ENCODE data around the gene PLXNA4. TPM values are rescaled to one million over a fixed set of nuclear protein-coding genes. Genes with fewer than 3 reads are reported as not detected.

PLXNA4 gene
- total and polyA plus RNA-seq, 2 experiments from 2014 or later, result 0.32 TPM; not detected in 1

DNA sequence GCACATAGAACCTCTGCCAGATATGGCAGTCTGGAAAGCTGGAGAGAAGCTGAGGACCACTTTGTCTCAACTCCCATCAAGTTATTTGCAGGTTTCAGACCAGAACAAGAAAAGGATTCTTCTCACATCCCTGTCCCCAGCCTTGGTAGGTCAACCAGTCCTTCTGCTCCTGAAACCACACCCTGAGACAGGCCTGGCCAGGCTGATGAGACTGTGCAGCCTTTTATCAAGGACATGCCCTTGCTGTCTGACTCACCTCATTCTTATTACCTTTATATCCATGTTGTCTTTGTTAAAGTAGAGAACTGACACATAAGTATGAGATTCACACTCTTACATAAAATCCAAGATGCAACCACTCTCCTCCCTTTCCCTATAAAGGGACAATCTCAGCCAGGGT, 354.9 kb downstream of the PLXNA4 start:
- no peaks in the 10 kb centered on the region for H3K9me2 ChIP-seq (ENCODE audit: insufficient read depth)
- H3K9ac ChIP-seq, result no peak overlapping the region
- no peaks in the 10 kb centered on the region for H3K36me3 ChIP-seq (ENCODE audit: low read depth)
- no peaks in the 10 kb centered on the region for H3K79me2 ChIP-seq (ENCODE audit: insufficient read depth)
- no peaks in the 10 kb centered on the region for H3K27me3 ChIP-seq (replicated peaks; ENCODE audit: insufficient read depth)
- H3F3A ChIP-seq (ENCODE audit: insufficient read depth), result no peaks in the 10 kb centered on the region
- no peak for DNase-seq
- in situ Hi-C loops (cut with MboI), result no loop called here
- H3K27ac ChIP-seq, result no peak overlapping the region
- H3K4me1 ChIP-seq (ENCODE audit: insufficient read depth), result no peaks in the 10 kb centered on the region
- H3K4me2 ChIP-seq (ENCODE audit: unreplicated experiment), result no peak overlapping the region
- TF ChIP-seq EZH2phosphoT487 (IDR thresholded peaks at IDR 0.05; ENCODE audit: insufficient read depth, low read depth), result no peak
- no peaks in the 10 kb centered on the region for H4K20me1 ChIP-seq (ENCODE audit: insufficient read depth)
- no peak overlapping the region for H2AFZ ChIP-seq
- no peaks in the 10 kb centered on the region for H3K9me3 ChIP-seq (ENCODE audit: low read depth)
- H3K4me3 ChIP-seq, result no peak overlapping the region

GRCh38 chr7:132220060-132220459, 356.2 kb downstream of the PLXNA4 start:
- DNase-seq, result no peak

DNA sequence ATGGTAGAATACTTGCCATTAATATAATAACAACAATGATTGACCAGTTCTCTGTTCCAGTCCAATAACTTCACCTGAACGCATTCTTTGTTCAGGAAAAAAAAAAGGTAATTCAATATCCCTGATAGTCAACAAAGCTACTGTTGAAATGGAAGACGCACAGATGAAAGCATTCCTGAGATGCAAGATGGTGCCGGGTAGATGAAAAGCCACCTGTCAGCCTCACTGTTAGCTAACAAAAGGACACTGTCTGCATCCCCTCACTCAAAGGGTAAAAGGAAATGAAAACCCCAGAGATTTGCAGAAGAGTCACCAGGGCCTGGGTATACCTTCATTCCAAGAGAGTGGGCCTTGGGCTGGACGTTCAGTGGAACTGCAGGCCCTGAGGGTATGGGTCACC, 357.4 kb downstream of the PLXNA4 start:
- in situ Hi-C loops (cut with MboI), result no loop called here
- Histone ChIP-seq H3K9ac (no peak overlapping the region), H2AFZ (no peak overlapping the region), H4K20me1 (ENCODE audit: insufficient read depth) (no peaks in the 10 kb centered on the region), H3K4me3 (no peak overlapping the region), H3K9me2 (ENCODE audit: insufficient read depth) (no peaks in the 10 kb centered on the region), H3K36me3 (ENCODE audit: low read depth) (no peaks in the 10 kb centered on the region), H3K27ac (no peak overlapping the region), H3K4me1 (ENCODE audit: insufficient read depth) (no peaks in the 10 kb centered on the region), H3F3A (ENCODE audit: insufficient read depth) (no peaks in the 10 kb centered on the region), H3K4me2 (ENCODE audit: unreplicated experiment) (no peak overlapping the region), H3K9me3 (ENCODE audit: low read depth) (no peaks in the 10 kb centered on the region), H3K27me3 (replicated peaks; ENCODE audit: insufficient read depth) (no peaks in the 10 kb centered on the region), H3K79me2 (ENCODE audit: insufficient read depth) (no peaks in the 10 kb centered on the region)
- WGBS, 2 experiments (ENCODE audit: low coverage in 1 of 2, low lambda C conversion rate in 2 of 2, missing lambda C conversion rate in 2 of 2), result 62 to 69% methylated on average over 4 of the region's 4 CpGs
- no peak for TF ChIP-seq EZH2 (IDR thresholded peaks at IDR 0.05; ENCODE audit: insufficient read depth, poor library complexity, severe bottlenecking)
- no peak for TF ChIP-seq EZH2phosphoT487 (IDR thresholded peaks at IDR 0.05; ENCODE audit: insufficient read depth, low read depth)
- no peak for DNase-seq

More at GRCh38 chr7:132220060-132220459, 356.2 kb downstream of the PLXNA4 start:
- Histone ChIP-seq H2AFZ (no peak overlapping the region), H3K4me2 (ENCODE audit: unreplicated experiment) (no peak overlapping the region), H3K36me3 (ENCODE audit: low read depth) (no peaks in the 10 kb centered on the region), H3K9me2 (ENCODE audit: insufficient read depth) (no peaks in the 10 kb centered on the region), H3K27me3 (replicated peaks; ENCODE audit: insufficient read depth) (no peaks in the 10 kb centered on the region), H4K20me1 (ENCODE audit: insufficient read depth) (no peaks in the 10 kb centered on the region), H3F3A (ENCODE audit: insufficient read depth) (no peaks in the 10 kb centered on the region), H3K4me3 (no peak overlapping the region), H3K4me1 (ENCODE audit: insufficient read depth) (no peaks in the 10 kb centered on the region), H3K9ac (no peak overlapping the region), H3K27ac (no peak overlapping the region), H3K79me2 (ENCODE audit: insufficient read depth) (no peaks in the 10 kb centered on the region), H3K9me3 (ENCODE audit: low read depth) (no peaks in the 10 kb centered on the region)
- TF ChIP-seq EZH2phosphoT487 (IDR thresholded peaks at IDR 0.05; ENCODE audit: insufficient read depth, low read depth) (no peak), EZH2 (IDR thresholded peaks at IDR 0.05; ENCODE audit: insufficient read depth, poor library complexity, severe bottlenecking) (no peak)
- WGBS, 2 experiments (ENCODE audit: low coverage in 1 of 2, low lambda C conversion rate in 2 of 2, missing lambda C conversion rate in 2 of 2), result 55 to 61% methylated on average over 1 of the region's 1 CpG
- in situ Hi-C loops (cut with MboI), result no loop called here

- Histone ChIP-seq H3K4me1 (ENCODE audit: insufficient read depth) (no peaks in the 10 kb centered on the region), H2AFZ (no peak overlapping the region), H3K27me3 (replicated peaks; ENCODE audit: insufficient read depth) (no peaks in the 10 kb centered on the region), H3K9ac (no peak overlapping the region), H3K36me3 (ENCODE audit: low read depth) (no peaks in the 10 kb centered on the region), H3F3A (ENCODE audit: insufficient read depth) (no peaks in the 10 kb centered on the region), H3K9me2 (ENCODE audit: insufficient read depth) (no peaks in the 10 kb centered on the region), H4K20me1 (ENCODE audit: insufficient read depth) (no peaks in the 10 kb centered on the region), H3K4me2 (ENCODE audit: unreplicated experiment) (no peak overlapping the region), H3K27ac (no peak overlapping the region), H3K4me3 (no peak overlapping the region), H3K79me2 (ENCODE audit: insufficient read depth) (no peaks in the 10 kb centered on the region), H3K9me3 (ENCODE audit: low read depth) (no peaks in the 10 kb centered on the region)
- no peak for DNase-seq
- in situ Hi-C loops (cut with MboI), result no loop called here
- WGBS, 2 experiments (ENCODE audit: low coverage in 1 of 2, low lambda C conversion rate in 2 of 2, missing lambda C conversion rate in 2 of 2), result 44 to 45% methylated on average over 8 of the region's 8 CpGs
- no peak for TF ChIP-seq EZH2phosphoT487 (IDR thresholded peaks at IDR 0.05; ENCODE audit: insufficient read depth, low read depth)
- no peak for TF ChIP-seq EZH2 (IDR thresholded peaks at IDR 0.05; ENCODE audit: insufficient read depth, poor library complexity, severe bottlenecking)
These were observed 359.3 kb downstream of the PLXNA4 start for GRCh38 chr7:132216847-132217525.

DNA sequence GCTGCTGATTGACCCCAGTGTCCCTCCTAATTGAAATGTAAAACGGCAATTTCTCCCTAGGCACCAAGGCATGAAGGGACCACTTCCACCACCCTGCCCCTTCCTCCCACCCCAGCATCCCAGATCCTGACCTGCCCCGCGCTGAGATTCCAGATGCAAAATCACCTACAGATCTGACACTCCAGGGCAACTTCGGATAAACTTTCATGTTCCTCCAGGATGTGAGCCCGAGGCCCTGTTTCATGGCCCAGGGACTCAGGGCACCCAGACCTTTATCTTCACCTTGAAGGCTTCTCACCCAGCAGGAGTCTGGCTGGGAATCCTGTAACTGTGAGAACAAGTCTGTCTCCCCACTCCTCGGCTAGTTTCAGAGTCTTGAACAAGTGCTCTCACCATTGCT, 361.8 kb downstream of the PLXNA4 start:
- no peaks in the 10 kb centered on the region for H3K79me2 ChIP-seq (ENCODE audit: insufficient read depth)
- no peak overlapping the region for H3K9ac ChIP-seq
- no peaks in the 10 kb centered on the region for H4K20me1 ChIP-seq (ENCODE audit: insufficient read depth)
- DNase-seq, result no peak
- no peak for TF ChIP-seq EZH2 (IDR thresholded peaks at IDR 0.05; ENCODE audit: insufficient read depth, poor library complexity, severe bottlenecking)
- no peak for TF ChIP-seq EZH2phosphoT487 (IDR thresholded peaks at IDR 0.05; ENCODE audit: insufficient read depth, low read depth)
- no peak overlapping the region for H3K4me2 ChIP-seq (ENCODE audit: unreplicated experiment)
- H3K9me3 ChIP-seq (ENCODE audit: low read depth), result no peaks in the 10 kb centered on the region
- WGBS, 2 experiments (ENCODE audit: low coverage in 1 of 2, low lambda C conversion rate in 2 of 2, missing lambda C conversion rate in 2 of 2), result 59 to 63% methylated on average over 6 of the region's 6 CpGs
- H3K27me3 ChIP-seq (replicated peaks; ENCODE audit: insufficient read depth), result no peaks in the 10 kb centered on the region
- no peak overlapping the region for H3K4me3 ChIP-seq
- in situ Hi-C loops (cut with MboI), result no loop called here
- H2AFZ ChIP-seq, result no peak overlapping the region
- H3F3A ChIP-seq (ENCODE audit: insufficient read depth), result no peaks in the 10 kb centered on the region
- no peaks in the 10 kb centered on the region for H3K4me1 ChIP-seq (ENCODE audit: insufficient read depth)
- no peaks in the 10 kb centered on the region for H3K9me2 ChIP-seq (ENCODE audit: insufficient read depth)
- no peaks in the 10 kb centered on the region for H3K36me3 ChIP-seq (ENCODE audit: low read depth)
- H3K27ac ChIP-seq, result no peak overlapping the region

All from GM23248 (cell line).